ENCODE results near the gene LPP.

The LPP gene

DNA sequence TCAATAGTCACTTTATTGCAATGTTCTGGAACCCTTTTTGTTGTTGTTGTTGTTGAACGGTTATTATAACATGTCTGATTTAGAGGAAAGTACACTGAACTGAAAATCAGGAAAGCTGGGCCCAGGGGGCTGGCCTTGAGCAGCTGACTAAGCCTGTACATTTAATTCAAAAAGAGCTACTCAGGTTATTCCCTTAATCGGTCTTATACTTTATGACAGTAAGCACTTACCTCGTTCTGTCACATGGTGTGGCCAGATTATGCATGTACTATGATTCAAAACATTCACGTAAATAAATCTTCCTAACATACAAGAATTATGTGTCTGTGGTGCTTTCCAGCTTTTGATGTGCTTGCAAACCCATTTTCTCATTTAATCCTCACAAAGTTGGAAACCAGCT lies 635.3 kb downstream of the LPP start:
- no peak for DNase-seq (ENCODE audit: low spot score)
- Mint-ChIP-seq H3K27ac (no peak overlapping the region), H3K27me3 (ENCODE audit: low read depth) (no peaks in the 10 kb centered on the region), H3K4me3 (no peak overlapping the region), H3K36me3 (ENCODE audit: low read depth) (peaks cover 4% of the 10 kb centered on the region), H3K9me3 (no peaks in the 10 kb centered on the region), H3K4me1 (ENCODE audit: low read depth) (no peaks in the 10 kb centered on the region)

DNA sequence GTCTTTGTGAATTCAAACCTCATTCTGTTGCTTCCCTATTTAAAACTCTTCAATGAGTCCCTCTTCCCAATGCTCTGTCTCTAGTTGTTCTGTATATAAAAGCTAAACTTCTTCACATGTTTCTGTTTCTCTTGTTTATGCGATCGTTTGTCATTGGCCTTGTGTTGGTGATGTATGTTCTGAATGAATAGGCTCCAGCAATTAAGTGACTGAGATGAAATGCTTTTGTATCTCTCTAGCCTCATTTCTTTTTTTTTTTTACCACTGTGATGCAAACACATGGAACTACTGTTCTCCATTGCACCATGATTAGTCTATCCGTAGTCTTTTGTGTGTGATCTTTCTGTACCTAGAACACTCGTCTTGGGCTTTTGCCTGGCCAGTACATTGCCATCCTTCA lies 637.4 kb downstream of the LPP start:
- no peak for DNase-seq (ENCODE audit: low spot score)
- no peaks in the 10 kb centered on the region for H3K9me3 Mint-ChIP-seq
- H3K36me3 Mint-ChIP-seq (ENCODE audit: low read depth): peaks cover 4% of the 10 kb centered on the region
- no peaks in the 10 kb centered on the region for H3K27me3 Mint-ChIP-seq (ENCODE audit: low read depth)
- H3K27ac Mint-ChIP-seq: no peak overlapping the region
- no peak overlapping the region for H3K4me3 Mint-ChIP-seq
- H3K4me1 Mint-ChIP-seq (ENCODE audit: low read depth): no peaks in the 10 kb centered on the region

DNA sequence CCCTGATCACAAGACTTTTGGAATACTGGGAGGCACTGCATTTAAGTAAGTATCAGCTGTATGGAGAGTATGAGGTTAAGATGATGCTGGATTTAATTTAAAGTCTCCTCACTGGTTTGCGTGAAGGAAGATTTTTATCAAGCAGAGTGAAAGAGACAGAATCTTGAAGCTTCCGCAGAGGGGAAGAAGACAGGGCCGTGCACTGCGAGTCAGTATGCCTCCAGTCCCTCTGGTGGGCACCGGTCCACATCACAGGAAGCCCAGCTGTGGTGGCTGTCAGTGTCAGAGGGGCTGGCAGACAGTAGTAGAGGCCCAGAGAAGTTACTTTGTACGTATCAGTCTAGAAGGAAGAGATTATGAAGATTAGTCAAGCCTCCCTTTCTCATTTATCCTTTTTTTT lies 638.8 kb downstream of the LPP start:
- DNase-seq (ENCODE audit: low spot score): no peak
- Mint-ChIP-seq H3K4me3 (no peak overlapping the region), H3K36me3 (ENCODE audit: low read depth) (peaks cover 4% of the 10 kb centered on the region)

DNA sequence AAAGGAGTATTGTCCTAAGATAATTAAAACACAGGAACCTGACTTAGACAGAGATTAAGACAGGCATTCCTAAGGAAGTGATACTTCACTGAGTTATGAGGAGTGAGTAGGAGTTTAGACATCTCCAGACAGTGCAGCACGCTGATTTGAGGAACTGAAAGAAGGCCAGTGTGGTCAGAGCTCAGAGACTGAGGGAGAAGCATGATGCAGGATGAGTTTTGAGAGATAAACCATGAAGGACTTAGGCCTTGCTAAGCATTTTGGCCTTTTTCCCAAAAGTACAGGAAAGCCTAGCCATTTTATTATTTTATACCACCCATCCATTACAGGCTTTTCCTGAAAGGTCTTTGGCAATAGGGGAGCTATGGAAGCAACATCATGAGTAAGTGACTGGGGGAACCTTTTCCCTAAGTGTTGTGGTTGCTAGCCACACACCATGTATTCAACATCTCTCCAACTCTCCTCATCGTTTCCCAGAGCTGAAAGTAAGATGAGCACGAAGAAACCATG lies 642.2 kb downstream of the LPP start:
- Mint-ChIP-seq H3K4me3 (no peak overlapping the region), H3K27me3 (ENCODE audit: low read depth) (no peaks in the 10 kb centered on the region), H3K4me1 (ENCODE audit: low read depth) (peaks cover 1% of the 10 kb centered on the region), H3K9me3 (no peaks in the 10 kb centered on the region), H3K36me3 (ENCODE audit: low read depth) (peaks cover 6% of the 10 kb centered on the region), H3K27ac (no peak overlapping the region)
- DNase-seq (ENCODE audit: low spot score): no peak

More for the DNA sequence above, 638.8 kb downstream of the LPP start:
- Mint-ChIP-seq H3K27ac (no peak overlapping the region), H3K4me1 (ENCODE audit: low read depth) (no peaks in the 10 kb centered on the region), H3K9me3 (no peaks in the 10 kb centered on the region), H3K27me3 (ENCODE audit: low read depth) (no peaks in the 10 kb centered on the region)

DNA sequence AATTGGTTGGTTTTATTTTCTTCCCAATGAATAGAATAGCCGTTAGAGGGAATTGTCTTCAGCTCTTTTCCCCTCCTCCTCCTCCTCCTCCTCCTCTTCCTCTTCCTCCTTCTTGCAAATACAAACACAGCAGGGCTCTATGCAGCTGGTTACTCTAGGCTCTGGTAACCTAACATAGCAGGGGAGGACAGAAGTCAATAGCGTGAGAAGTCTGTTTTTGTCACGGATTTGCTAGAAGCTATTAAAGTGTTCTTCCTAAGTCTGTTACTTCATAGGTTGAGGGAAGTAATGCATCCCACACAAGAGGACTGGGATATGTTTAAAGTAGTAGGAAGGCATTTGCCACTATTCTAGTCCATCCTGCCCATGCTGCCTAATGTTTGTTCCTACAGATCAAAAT lies 643.1 kb downstream of the LPP start:
- peaks cover 1% of the 10 kb centered on the region for H3K4me1 Mint-ChIP-seq (ENCODE audit: low read depth)
- H3K4me3 Mint-ChIP-seq: no peak overlapping the region
- H3K27ac Mint-ChIP-seq: no peak overlapping the region
- no peaks in the 10 kb centered on the region for H3K9me3 Mint-ChIP-seq
- H3K27me3 Mint-ChIP-seq (ENCODE audit: low read depth): no peaks in the 10 kb centered on the region
- peaks cover 6% of the 10 kb centered on the region for H3K36me3 Mint-ChIP-seq (ENCODE audit: low read depth)
- no peak for DNase-seq (ENCODE audit: low spot score)

DNA sequence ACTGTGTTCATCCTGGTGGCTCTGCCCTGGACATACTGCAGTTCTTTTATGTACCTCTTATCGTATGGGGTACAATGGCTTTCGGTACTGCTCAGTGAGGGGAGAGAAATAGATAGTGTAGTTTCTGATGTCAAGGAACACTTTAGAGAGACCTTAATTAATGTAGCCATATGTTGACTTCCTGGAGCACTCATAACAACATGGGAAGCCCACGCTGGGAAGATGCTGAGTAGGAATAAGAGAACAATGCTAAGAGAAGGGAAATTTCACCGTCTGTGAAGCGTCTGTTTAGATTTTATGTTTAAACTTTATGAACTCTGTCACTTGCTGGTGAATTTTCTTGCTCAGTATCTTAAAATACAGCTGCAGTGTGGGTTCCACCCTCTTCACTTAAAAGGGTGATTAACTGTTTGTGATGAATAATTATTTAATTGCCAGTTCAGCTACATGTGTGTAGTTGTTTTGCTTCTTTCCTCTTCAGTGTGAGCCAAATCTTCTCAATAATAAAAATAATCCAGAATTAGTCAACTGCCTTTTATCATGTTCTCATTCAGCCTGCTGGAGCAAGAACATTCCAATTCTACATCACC lies 644.7 kb downstream of the LPP start:
- peaks cover 2% of the 10 kb centered on the region for H3K36me3 Mint-ChIP-seq (ENCODE audit: low read depth)
- H3K4me1 Mint-ChIP-seq (ENCODE audit: low read depth): peaks cover 1% of the 10 kb centered on the region
- H3K4me3 Mint-ChIP-seq: no peak overlapping the region
- no peaks in the 10 kb centered on the region for H3K27me3 Mint-ChIP-seq (ENCODE audit: low read depth)
- no peaks in the 10 kb centered on the region for H3K9me3 Mint-ChIP-seq
- H3K27ac Mint-ChIP-seq: no peak overlapping the region
- DNase-seq (ENCODE audit: low spot score): no peak

DNA sequence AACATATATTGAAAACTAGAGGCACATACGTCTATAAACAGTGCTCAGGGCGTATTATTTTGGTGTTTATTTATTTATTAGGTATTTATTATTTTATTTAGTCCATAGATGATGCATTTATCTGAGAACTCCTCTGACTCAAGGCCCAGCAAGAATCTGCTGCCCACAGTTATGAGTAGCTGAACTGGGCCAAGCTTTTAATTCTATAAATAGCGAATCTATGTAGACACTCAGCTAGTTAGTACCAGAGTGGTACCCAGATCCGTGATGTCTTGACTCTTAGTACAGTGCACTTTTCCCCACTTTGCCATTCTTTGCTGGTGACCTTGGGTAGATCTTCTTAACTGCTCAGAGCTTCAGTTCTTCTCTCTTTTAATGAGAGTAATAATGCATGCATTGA lies 647.4 kb downstream of the LPP start:
- no peaks in the 10 kb centered on the region for H3K9me3 Mint-ChIP-seq
- no peaks in the 10 kb centered on the region for H3K27me3 Mint-ChIP-seq (ENCODE audit: low read depth)
- DNase-seq (ENCODE audit: low spot score): no peak
- H3K4me3 Mint-ChIP-seq: no peak overlapping the region
- H3K27ac Mint-ChIP-seq: no peak overlapping the region
- H3K36me3 Mint-ChIP-seq (ENCODE audit: low read depth): peaks cover 2% of the 10 kb centered on the region
- peaks cover 1% of the 10 kb centered on the region for H3K4me1 Mint-ChIP-seq (ENCODE audit: low read depth)

DNA sequence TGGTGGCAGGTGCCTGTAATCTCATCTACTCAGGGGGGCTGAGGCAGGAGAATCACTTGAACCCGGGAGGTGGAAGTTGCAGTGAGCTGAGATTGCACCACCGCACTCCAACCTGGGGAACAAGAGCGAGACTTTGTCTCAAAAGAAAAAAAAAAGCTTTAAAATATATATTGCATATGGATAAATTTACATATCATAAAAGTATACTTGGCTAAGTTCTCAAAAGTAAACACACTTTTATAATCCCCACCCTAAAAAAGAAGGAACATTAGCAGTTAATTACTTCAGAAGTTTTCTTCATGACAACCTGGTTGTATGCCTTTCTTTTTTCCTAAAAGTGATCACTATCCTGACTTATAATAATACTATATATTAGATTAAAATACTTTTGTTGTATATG lies 648.7 kb downstream of the LPP start:
- Mint-ChIP-seq H3K27ac (no peak overlapping the region), H3K4me1 (ENCODE audit: low read depth) (peaks cover 1% of the 10 kb centered on the region), H3K36me3 (ENCODE audit: low read depth) (peaks cover 9% of the 10 kb centered on the region), H3K4me3 (no peak overlapping the region), H3K27me3 (ENCODE audit: low read depth) (no peaks in the 10 kb centered on the region), H3K9me3 (peaks cover 9% of the 10 kb centered on the region)
- no peak for DNase-seq (ENCODE audit: low spot score)

DNA sequence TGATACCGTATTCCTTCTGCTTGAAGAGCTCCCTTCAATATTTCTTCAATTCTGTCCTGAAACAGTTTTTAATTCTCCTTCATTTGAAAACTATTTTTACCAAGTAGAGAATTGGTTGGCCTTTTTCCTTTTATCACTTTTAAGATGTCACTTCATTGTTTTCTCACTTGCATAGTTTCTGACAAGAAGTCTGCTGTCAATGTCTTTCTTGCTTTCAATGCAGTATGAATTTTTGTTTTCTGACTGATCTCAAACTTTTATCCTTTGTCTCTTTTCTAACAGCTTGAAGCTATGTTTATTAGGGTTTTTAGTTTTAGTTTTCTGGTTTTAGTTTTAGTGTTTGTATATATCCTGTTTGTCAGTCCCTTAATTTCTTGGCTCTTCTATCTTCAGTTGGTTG lies 653.0 kb downstream of the LPP start:
- no peak for DNase-seq (ENCODE audit: low spot score)
- peaks cover 11% of the 10 kb centered on the region for H3K36me3 Mint-ChIP-seq (ENCODE audit: low read depth)
- H3K27me3 Mint-ChIP-seq (ENCODE audit: low read depth): no peaks in the 10 kb centered on the region
- no peak overlapping the region for H3K27ac Mint-ChIP-seq
- no peaks in the 10 kb centered on the region for H3K4me1 Mint-ChIP-seq (ENCODE audit: low read depth)
- peaks cover 27% of the 10 kb centered on the region for H3K9me3 Mint-ChIP-seq
- no peak overlapping the region for H3K4me3 Mint-ChIP-seq

DNA sequence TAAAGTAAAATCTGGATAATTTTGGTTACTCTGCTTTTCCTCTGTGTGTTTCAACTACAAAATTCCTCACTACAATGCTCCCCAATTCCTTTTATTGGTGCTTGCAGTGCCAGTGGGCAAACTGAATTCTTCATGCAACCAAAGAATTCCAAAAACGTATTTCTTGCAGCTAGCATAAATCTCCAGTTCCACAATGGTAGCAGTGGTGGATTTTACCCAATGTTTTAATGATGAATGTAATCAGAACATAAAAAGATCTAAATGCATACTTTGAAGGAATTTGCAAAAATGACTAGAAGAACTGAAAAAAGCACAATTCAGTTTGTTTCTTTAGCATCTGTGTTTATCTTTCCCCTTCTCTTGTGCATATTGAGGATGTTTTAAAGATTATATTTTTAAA lies 658.2 kb downstream of the LPP start:
- no peaks in the 10 kb centered on the region for H3K27me3 Mint-ChIP-seq (ENCODE audit: low read depth)
- H3K27ac Mint-ChIP-seq: no peak overlapping the region
- H3K36me3 Mint-ChIP-seq (ENCODE audit: low read depth): peaks cover 8% of the 10 kb centered on the region
- H3K4me3 Mint-ChIP-seq: no peak overlapping the region
- H3K4me1 Mint-ChIP-seq (ENCODE audit: low read depth): no peaks in the 10 kb centered on the region
- peaks cover 22% of the 10 kb centered on the region for H3K9me3 Mint-ChIP-seq
- DNase-seq (ENCODE audit: low spot score): no peak

DNA sequence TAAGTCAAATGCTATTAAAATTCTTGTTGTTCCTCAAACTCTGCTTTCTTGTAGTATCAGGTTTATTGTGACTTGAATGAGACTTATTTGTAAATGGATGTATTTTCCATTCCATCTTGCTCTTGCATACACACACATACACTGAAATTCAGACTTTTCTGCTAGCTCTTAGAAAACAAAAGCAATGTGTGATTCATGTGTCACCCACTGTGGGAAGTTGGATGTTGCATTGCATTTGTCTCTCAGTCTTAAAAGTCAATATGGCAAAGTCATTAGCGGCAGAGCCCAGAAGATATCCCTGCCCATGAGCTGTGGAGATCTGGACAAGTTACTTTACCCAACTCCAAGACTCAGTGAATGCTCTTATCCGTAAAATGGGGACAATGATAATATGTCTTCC lies 660.6 kb downstream of the LPP start:
- H3K36me3 Mint-ChIP-seq (ENCODE audit: low read depth): peaks cover 2% of the 10 kb centered on the region
- H3K27ac Mint-ChIP-seq: no peak overlapping the region
- no peak overlapping the region for H3K4me3 Mint-ChIP-seq
- no peaks in the 10 kb centered on the region for H3K27me3 Mint-ChIP-seq (ENCODE audit: low read depth)
- H3K4me1 Mint-ChIP-seq (ENCODE audit: low read depth): no peaks in the 10 kb centered on the region
- no peak for DNase-seq (ENCODE audit: low spot score)
- H3K9me3 Mint-ChIP-seq: peaks cover 4% of the 10 kb centered on the region

DNA sequence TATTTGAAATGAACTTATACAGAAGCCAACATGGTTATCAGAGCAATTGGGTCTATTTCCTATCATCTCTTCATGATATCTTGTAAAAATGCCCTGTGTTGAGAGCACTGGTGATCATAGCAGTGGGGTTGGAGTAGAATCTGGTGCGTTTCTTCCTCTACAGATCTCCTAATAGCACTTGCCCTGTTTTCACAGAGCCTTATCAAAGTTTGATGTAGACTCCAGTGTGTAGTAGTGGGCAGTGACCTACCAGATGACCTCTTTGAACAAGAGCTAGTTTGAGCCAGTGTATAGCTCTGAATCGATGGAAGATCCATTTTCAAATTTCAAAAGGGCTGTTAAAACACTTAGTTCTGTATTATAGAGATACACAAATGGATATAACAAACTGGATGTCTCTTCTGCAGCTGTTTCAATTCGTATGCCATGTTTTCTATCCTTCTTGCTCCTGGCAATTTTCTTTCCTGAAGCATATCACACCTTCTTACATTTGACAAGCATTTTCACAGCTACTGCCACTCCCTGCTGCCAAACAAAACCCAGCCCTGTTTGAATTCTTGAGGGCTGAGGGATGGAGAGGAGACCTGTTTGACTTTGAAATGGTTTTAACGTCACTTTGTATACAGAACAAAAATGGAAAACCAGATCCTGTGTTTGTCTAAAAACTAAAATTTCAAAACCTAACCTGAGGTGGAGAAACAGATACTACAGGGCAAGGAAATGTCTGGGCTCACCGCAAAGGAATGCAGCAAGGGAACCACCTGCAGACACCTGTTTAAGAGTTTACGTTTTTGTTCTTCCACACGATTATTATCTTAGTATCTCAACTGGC lies 663.4 kb downstream of the LPP start:
- no peak for DNase-seq (ENCODE audit: low spot score)
- no peaks in the 10 kb centered on the region for H3K9me3 Mint-ChIP-seq
- H3K27me3 Mint-ChIP-seq (ENCODE audit: low read depth): no peaks in the 10 kb centered on the region
- no peak overlapping the region for H3K4me3 Mint-ChIP-seq
- H3K27ac Mint-ChIP-seq: no peak overlapping the region
- no peaks in the 10 kb centered on the region for H3K36me3 Mint-ChIP-seq (ENCODE audit: low read depth)
- no peaks in the 10 kb centered on the region for H3K4me1 Mint-ChIP-seq (ENCODE audit: low read depth)

DNA sequence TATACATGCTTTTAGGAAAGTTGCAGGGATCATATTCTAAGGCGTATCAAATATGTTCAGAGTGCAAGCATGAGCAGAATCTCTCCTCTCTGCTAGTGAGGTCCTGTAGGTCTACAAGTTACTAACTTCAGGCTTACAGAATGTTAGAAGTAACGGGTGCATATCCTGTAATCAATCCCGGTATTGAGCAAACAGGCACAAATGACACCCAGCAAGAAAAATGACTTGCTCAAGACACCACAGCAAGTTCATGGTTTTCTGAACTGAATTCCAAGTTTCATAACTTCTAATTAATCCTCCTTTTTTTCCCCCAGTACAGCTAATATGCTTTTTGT lies 663.9 kb downstream of the LPP start:
- Mint-ChIP-seq H3K36me3 (ENCODE audit: low read depth) (no peaks in the 10 kb centered on the region), H3K27ac (no peak overlapping the region), H3K27me3 (ENCODE audit: low read depth) (no peaks in the 10 kb centered on the region), H3K4me3 (no peak overlapping the region), H3K9me3 (no peaks in the 10 kb centered on the region), H3K4me1 (ENCODE audit: low read depth) (no peaks in the 10 kb centered on the region)
- no peak for DNase-seq (ENCODE audit: low spot score)

DNA sequence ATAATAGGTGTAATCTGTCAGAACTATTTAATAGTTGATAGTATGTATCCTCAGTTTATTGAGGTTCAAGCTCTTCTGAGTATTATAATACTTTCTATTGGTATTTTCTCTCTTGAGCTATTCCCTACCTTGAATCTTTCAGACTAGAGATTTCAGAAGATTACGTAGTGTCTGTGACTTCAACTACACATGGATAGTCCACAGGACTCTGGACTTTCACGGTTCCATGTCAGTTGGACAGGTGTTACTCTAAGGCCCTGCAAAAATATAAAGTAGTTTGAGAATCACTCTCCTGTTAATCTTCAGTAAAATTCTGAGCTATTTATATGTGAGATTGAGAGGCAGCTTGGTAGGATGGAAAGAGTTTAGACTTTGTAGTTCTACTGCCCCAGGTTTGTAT lies 664.3 kb downstream of the LPP start:
- Mint-ChIP-seq H3K27me3 (ENCODE audit: low read depth) (no peaks in the 10 kb centered on the region), H3K36me3 (ENCODE audit: low read depth) (no peaks in the 10 kb centered on the region), H3K4me1 (ENCODE audit: low read depth) (no peaks in the 10 kb centered on the region), H3K9me3 (no peaks in the 10 kb centered on the region), H3K27ac (no peak overlapping the region), H3K4me3 (no peak overlapping the region)
- DNase-seq (ENCODE audit: low spot score): no peak

DNA sequence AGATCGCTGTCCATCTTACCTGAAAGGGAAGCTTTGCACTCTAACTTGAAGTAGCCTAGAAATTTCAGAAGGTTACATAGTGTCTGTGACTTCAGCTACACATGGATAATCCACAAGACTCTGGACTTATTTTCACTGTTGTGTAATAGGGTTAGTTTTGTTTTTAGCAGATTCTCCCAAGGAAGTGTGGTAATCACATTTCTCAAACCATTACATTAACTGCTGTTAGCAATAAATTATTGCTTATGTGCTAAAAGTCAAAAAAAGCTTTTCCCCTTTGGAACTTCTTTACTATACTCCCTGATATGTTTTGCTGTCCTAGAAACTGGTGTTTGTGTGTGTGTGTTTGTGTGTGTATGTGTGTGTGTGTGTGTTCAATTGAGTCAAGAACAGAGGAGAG lies 666.0 kb downstream of the LPP start:
- H3K4me3 Mint-ChIP-seq: no peak overlapping the region

More for the DNA sequence above, 666.0 kb downstream of the LPP start:
- no peak for DNase-seq (ENCODE audit: low spot score)
- H3K27me3 Mint-ChIP-seq (ENCODE audit: low read depth): no peaks in the 10 kb centered on the region
- H3K4me1 Mint-ChIP-seq (ENCODE audit: low read depth): no peaks in the 10 kb centered on the region
- H3K36me3 Mint-ChIP-seq (ENCODE audit: low read depth): no peaks in the 10 kb centered on the region
- no peak overlapping the region for H3K27ac Mint-ChIP-seq
- no peaks in the 10 kb centered on the region for H3K9me3 Mint-ChIP-seq
